Esophagus squamous epithelium (tissue), 5 donors: ENCODE results near the gene DOK3. TPM values are rescaled to one million over a fixed set of nuclear protein-coding genes. Genes with fewer than 3 reads are reported as not detected.

Experiments
- DNase-seq: peaks from one replicate; lab custom pipeline; 2025; lab: John Stamatoyannopoulos, UW
- H3K27ac ChIP-seq, 4 donors: fragments of 200-600 bp; sonication (generic); one replicate each; pipeline ENCODE4 v1.5.1; 2016 to 2019; ENCODE audit warnings: mild to moderate bottlenecking in 1 of 4
- H3K27me3 ChIP-seq, 4 donors: fragments of 200-600 bp; sonication (generic); 1 replicate in 3 of 4; 2 replicates in 1 of 4; pipeline versions ENCODE4 v1.5.1 to v1.6.0; 2017 to 2021; ENCODE audit warnings: antibody characterized with exemption in 1 of 4
- H3K36me3 ChIP-seq, 3 donors: fragments of 200-600 bp; sonication (generic); one replicate each; pipeline ENCODE4 v1.5.1; 2016 to 2019
- H3K4me1 ChIP-seq, 3 donors: fragments of 200-600 bp; sonication (generic); one replicate each; pipeline ENCODE4 v1.5.1; 2017 to 2019
- H3K4me3 ChIP-seq, 4 donors: fragments of 200-600 bp; sonication (generic); 1 replicate in 3 of 4; 2 replicates in 1 of 4; pipeline ENCODE4 v1.5.1; 2016 to 2019; ENCODE audit warnings: mild to moderate bottlenecking in 2 of 4, moderate library complexity in 1 of 4
- H3K9me3 ChIP-seq, 3 donors: fragments of 200-600 bp; sonication (generic); one replicate each; pipeline ENCODE4 v1.5.1; 2016 to 2019
- POLR2A ChIP-seq, 4 donors: fragments of 450-650 bp; IDR thresholded peaks; one replicate each; pipeline ENCODE4 v1.6.1; 2017; ENCODE audit warnings: antibody characterized with exemption in 4 of 4, mild to moderate bottlenecking in 4 of 4, moderate library complexity in 3 of 4
- WGBS, 2 donors: methylation state at CpG; one replicate each; pipeline ENCODE4 v1.1.5; 2018; 5-methylcytosine and 5-hydroxymethylcytosine counted together
- intact Hi-C: fragments of 100-400 bp; cut with DNase I; formaldehyde crosslinking; loops from one replicate; pipeline ENCODE4 v1.15.0; 2022
- total RNA-seq, 4 donors: library from RNA; depleted of rRNA; stranded (reverse); fragments of >200 nt; gene quantifications; one replicate each; pipeline ENCODE4 v1.1.0, GENCODE V29; 2016
- TF ChIP-seq, protein P1 (sequence below), 6 experiments: fragments of 450-650 bp in 4 of 6; fragments of 200-600 bp in 2 of 6; sonication (generic) in 2 of 6; IDR thresholded peaks; one replicate each; pipeline ENCODE4 v1.5.1; 2016 to 2019; ENCODE audit warnings: antibody characterized with exemption in 6 of 6, mild to moderate bottlenecking in 4 of 6, moderate library complexity in 4 of 6
- donor health status: DM: yes; HTN: yes; CAD: no.

Gene DOK3
- total RNA-seq, 4 donors from 2014 or later = 2.4 to 7.2 (median 4.4) TPM

DNA sequence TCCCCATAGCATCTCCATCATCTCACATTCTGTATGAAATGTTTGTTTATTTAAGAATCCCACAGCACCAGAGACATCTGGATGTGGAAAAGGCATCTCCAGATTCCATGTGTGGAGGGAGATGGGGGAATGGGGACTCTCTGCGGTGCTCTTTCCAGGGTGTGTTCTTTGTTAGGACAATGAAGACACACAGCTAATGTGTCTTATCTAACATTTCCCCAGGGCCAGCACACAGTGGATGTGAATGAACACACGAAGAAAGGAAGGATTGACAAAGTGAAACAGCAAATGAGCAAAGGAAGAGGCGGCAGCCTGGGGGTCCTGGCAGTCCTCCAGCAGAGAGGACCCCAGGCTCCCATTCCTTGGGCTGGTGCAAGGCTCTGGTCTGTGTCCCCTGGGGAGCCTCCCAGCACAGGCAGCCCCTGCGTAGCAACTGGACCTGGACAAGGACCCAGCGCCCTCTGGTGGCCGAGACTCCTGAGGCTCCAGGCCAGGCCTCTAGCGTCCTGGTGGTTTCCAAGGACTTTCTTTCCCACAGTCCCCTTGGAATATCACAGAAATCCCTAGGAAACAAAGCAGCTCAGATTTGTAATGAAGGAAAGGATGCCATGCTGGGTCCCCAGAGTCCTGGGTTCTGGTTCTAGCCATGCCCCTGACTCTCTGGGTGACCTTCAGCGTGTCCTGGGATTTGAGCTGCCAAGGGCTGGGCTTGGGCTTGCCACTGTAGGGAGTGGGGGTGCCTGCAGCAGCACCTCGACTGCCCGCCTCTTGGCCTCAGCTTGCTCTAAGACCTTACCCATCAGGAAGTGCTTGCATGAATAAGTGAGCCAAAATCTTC is 8.7 kb downstream of the DOK3 start:
- Histone ChIP-seq H3K4me3 (no peak overlapping the region), H3K4me1 (peaks cover 26 to 52% (median 29%) of the 10 kb centered on the region in 3 donors), H3K9me3 (no peaks in the 10 kb centered on the region), H3K36me3 (peaks cover 0 to 10% (median 0%) of the 10 kb centered on the region in 3 donors), H3K27ac (peak overlapping the region in 2 of 4 donors; percentile 33 to 58), H3K27me3 (peaks cover 0 to 8% (median 0%) of the 10 kb centered on the region in 4 donors)
- intact Hi-C loops = loop anchor here (5.0 kb wide), 1 partner anchor 109 kb away; no protein-coding TSS in a partner anchor
- TF ChIP-seq, protein P1, sequence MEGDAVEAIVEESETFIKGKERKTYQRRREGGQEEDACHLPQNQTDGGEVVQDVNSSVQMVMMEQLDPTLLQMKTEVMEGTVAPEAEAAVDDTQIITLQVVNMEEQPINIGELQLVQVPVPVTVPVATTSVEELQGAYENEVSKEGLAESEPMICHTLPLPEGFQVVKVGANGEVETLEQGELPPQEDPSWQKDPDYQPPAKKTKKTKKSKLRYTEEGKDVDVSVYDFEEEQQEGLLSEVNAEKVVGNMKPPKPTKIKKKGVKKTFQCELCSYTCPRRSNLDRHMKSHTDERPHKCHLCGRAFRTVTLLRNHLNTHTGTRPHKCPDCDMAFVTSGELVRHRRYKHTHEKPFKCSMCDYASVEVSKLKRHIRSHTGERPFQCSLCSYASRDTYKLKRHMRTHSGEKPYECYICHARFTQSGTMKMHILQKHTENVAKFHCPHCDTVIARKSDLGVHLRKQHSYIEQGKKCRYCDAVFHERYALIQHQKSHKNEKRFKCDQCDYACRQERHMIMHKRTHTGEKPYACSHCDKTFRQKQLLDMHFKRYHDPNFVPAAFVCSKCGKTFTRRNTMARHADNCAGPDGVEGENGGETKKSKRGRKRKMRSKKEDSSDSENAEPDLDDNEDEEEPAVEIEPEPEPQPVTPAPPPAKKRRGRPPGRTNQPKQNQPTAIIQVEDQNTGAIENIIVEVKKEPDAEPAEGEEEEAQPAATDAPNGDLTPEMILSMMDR (IDR thresholded peaks at IDR 0.05) = peak; percentile 83 to 93 (median 92)
- TF ChIP-seq POLR2A (IDR thresholded peaks at IDR 0.05) = no peak
- peak; percentile 37 for DNase-seq
- WGBS, 2 donors = 4 to 7% methylated on average over 4 to 5 of the region's 10 CpGs

DNA sequence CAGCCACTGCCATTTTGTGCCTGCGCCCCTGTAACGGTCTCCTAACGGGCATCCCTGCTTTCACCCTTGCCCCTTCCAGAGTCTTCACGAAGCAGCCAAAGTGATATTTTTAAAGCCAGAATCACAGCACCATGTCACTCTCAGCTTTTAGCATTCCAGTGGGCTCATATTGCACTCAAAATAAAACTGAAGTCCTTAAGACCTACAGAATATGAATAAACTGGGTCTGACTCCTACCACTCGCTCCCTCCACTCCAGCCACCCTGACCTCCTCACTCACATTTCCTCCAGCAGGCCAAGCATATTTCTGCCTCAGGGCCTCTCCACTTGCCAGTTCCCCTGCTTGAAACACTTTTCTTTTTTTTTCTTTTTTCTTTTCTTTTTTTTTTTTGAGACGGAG is 9.8 kb downstream of the DOK3 start:
- peaks cover 35 to 63% (median 37%) of the 10 kb centered on the region in 3 donors for H3K4me1 ChIP-seq

DNA sequence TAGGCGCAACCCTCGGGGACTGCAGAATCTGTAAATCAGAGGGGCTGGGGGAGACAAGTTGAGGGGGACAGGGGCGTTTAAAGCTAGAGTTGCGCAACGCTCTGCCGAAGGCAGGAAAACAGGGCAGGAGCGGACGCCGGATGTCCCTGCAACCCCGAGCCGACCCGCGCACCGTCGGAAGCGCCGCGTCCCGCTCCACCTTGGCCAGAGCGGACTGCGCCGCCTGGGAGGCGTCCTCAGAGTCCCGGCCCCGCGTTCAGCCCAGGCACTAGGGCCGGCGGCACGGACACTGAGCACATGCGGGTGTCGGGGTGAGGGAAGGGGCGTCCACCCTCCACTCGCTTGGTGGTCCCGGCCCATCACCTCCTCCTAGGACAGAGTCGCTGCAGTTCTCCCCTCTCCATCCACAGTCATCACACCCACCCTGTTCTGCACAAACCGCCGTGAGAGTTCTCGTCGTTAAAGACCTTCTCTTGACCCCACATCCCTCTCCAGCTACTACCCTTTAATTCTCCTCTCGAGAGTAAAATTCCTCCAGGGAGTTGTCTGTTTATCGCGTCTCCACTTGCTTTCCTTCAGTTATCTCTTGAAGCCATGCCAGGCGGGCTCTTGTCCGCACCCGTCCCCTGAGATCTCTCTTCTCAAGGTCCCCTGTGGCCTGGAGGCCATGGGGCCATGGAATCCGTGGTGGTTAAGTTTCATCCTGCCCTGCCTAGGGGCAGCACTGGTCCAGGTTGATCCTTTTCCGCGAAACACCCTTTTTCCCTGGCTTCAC is 11.4 kb downstream of the DOK3 start:
- intact Hi-C loops = loop anchor here (10.0 kb wide), 1 partner anchor 183 kb away; the partner anchor contains the start of gene MXD3
- Histone ChIP-seq H3K4me3 (peak overlapping the region; percentile 61 to 93 (median 76)), H3K27ac (peak overlapping the region; percentile 90 to 98 (median 94)), H3K27me3 (peaks cover 0 to 8% (median 0%) of the 10 kb centered on the region in 4 donors), H3K4me1 (peaks cover 46 to 80% (median 53%) of the 10 kb centered on the region in 3 donors), H3K36me3 (no peaks in the 10 kb centered on the region), H3K9me3 (no peaks in the 10 kb centered on the region)
- TF ChIP-seq, protein P1 (IDR thresholded peaks at IDR 0.05) = no peak
- TF ChIP-seq POLR2A (IDR thresholded peaks at IDR 0.05) = no peak
- WGBS, 2 donors = 17 to 21% methylated on average over 19 to 28 of the region's 48 CpGs
- DNase-seq = no peak

More for the DNA sequence above, 9.8 kb downstream of the DOK3 start:
- DNase-seq = no peak
- peaks cover 0 to 10% (median 0%) of the 10 kb centered on the region in 3 donors for H3K36me3 ChIP-seq
- no peak overlapping the region for H3K27ac ChIP-seq
- H3K9me3 ChIP-seq = no peaks in the 10 kb centered on the region
- intact Hi-C loops = loop anchor here (5.0 to 10.0 kb wide), 2 partner anchors 108 to 185 kb away; partner anchors contain the start of gene MXD3
- TF ChIP-seq POLR2A (IDR thresholded peaks at IDR 0.05) = no peak
- TF ChIP-seq, protein P1 (IDR thresholded peaks at IDR 0.05) = no peak
- H3K27me3 ChIP-seq = peaks cover 0 to 8% (median 0%) of the 10 kb centered on the region in 4 donors
- WGBS, 2 donors = 81 to 87% methylated on average over 6 of the region's 6 CpGs
- no peak overlapping the region for H3K4me3 ChIP-seq

DNA sequence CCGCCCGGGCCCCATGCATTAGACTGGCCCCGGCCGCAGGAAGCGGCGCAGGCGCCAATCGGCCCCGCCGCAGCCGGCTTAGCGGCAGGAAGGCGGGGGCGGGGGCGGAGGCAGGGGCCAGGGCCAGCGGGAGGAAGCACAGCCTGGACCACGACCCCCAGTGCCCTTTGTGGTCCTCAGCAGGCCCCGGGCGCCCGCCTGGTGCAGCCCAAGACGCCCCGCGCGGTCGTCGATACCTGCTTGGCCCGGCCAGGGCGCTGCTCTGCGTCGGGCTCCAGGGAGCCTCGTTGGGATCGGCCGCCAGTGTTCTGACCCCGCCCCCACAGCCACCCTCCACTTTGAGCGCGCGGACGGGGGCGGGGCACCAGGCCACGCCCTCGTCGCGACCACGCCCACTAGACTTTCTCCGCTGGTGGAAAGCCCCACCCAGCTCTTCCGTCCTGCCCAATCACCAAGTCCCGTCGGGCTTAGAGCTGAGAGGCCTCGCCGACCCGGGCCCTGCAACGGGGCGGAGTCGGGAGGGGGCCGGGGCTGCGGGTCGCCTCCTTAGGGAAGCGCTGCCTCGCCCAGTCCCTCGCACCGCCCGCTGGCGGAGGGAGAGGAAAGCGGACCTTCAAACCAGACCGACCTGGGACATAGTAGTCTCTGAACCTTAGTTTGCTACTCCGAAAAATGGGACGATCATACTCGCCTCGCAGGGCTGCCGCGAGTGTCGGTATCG is 12.2 kb downstream of the DOK3 start, which contains the start of gene PDLIM7:
TSS of gene PDLIM7 (minus strand) at position 313 of the 721 bp plus-strand sequence. CDS start 1,092 bp downstream, outside the sequence.
- peak within 1 kb of the TSS; percentile 90 to 98 (median 94) for H3K27ac ChIP-seq
- H3K4me3 ChIP-seq = peak within 1 kb of the TSS; percentile 61 to 93 (median 76)
- intact Hi-C loops = loop anchor here (10.0 kb wide), 1 partner anchor 183 kb away; the partner anchor contains the start of gene MXD3
- peaks cover 46 to 80% (median 58%) of the 10 kb centered on the region in 3 donors for H3K4me1 ChIP-seq
- peaks cover 0 to 4% (median 1%) of the 10 kb centered on the region in 3 donors for H3K36me3 ChIP-seq
- peak; percentile 59 for DNase-seq
- TF ChIP-seq POLR2A (IDR thresholded peaks at IDR 0.05) = peak in 2 of 4 donors; percentile 94
- TF ChIP-seq, protein P1 (IDR thresholded peaks at IDR 0.05) = peak in 1 of 6 experiments; percentile 21
- H3K9me3 ChIP-seq = no peaks in the 10 kb centered on the region
- peaks cover 0 to 8% (median 0%) of the 10 kb centered on the region in 4 donors for H3K27me3 ChIP-seq
- WGBS, 2 donors = no CpG with 5 or more reads among the region's 73 CpGs
